GM13976 (cell line): ENCODE measurements around the gene PLOD2.

Experiments used
- DNase-seq: peaks from one replicate; pipeline ENCODE4 v3.0.0; 2012; ENCODE audit warnings: low spot score
- CTCF ChIP-seq: IDR thresholded peaks from 2 replicates; pipeline ENCODE4 v1.5.1; 2012; ENCODE audit warnings: borderline replicate concordance, mild to moderate bottlenecking; ENCODE audit not compliant: insufficient read depth; ENCODE audit errors: extremely low read depth, missing control alignments, control extremely low read depth
- in situ Hi-C: fragments of 300-500 bp; cut with MboI; formaldehyde crosslinking; loops from one replicate; pipeline ENCODE4 v1.12.0; 2022; ENCODE audit warnings: low sequenced_read_pairs, mixed read lengths, inconsistent platforms; ENCODE audit not compliant: unreplicated experiment

The PLOD2 gene

GRCh38 chr3:146159037-146159436, 1.9 kb downstream of the PLOD2 start:
- in situ Hi-C loops, result no loop called here
- no peak for DNase-seq
- no peak for TF ChIP-seq CTCF

- in situ Hi-C loops, result no loop called here
- DNase-seq, result no peak
- no peak for TF ChIP-seq CTCF
These were observed 3.5 kb downstream of the PLOD2 start for GRCh38 chr3:146157325-146158060.

- in situ Hi-C loops, result no loop called here
- no peak for TF ChIP-seq CTCF
- DNase-seq, result no peak
These were observed 4.2 kb downstream of the PLOD2 start for GRCh38 chr3:146156666-146157314.

GRCh38 chr3:146156095-146156494, 4.9 kb downstream of the PLOD2 start:
- TF ChIP-seq CTCF, result no peak
- in situ Hi-C loops, result no loop called here

GRCh38 chr3:146154995-146155394, 6.0 kb downstream of the PLOD2 start:
- no peak for DNase-seq
- TF ChIP-seq CTCF, result no peak
- in situ Hi-C loops, result no loop called here

More at GRCh38 chr3:146156095-146156494, 4.9 kb downstream of the PLOD2 start:
- no peak for DNase-seq

GRCh38 chr3:146154316-146154715, 6.7 kb downstream of the PLOD2 start:
- TF ChIP-seq CTCF, result no peak
- in situ Hi-C loops, result no loop called here
- DNase-seq, result no peak
